T-helper 9 cell (primary cell): Measurements from ENCODE around the gene DSCAM.
"Not testable (repeated sequence)": the region's sequence is repeated elsewhere in the genome, so short reads cannot be mapped to it uniquely, and the experiment has no call there.

ENCODE experiments used
- DNase-seq: peaks from one replicate; pipeline ENCODE4 v3.0.0-alpha.2; 2020

DSCAM gene

GRCh38 chr21:40029888-40030287, 817.1 kb downstream of the DSCAM start:
- no peak for DNase-seq

- DNase-seq: not testable (repeated sequence)
These were observed 818.6 kb downstream of the DSCAM start for GRCh38 chr21:40028393-40028792.

GRCh38 chr21:40021558-40022351, 825.2 kb downstream of the DSCAM start:
- no peak for DNase-seq

- DNase-seq: no peak
These were observed 826.3 kb downstream of the DSCAM start for GRCh38 chr21:40020651-40021050.

- no peak for DNase-seq
These were observed 828.0 kb downstream of the DSCAM start for GRCh38 chr21:40018871-40019475.

- DNase-seq: no peak
These were observed 830.3 kb downstream of the DSCAM start for GRCh38 chr21:40016667-40017066.

- DNase-seq: no peak
These were observed 830.7 kb downstream of the DSCAM start for GRCh38 chr21:40016234-40016633.

GRCh38 chr21:40015818-40016217, 831.1 kb downstream of the DSCAM start:
- DNase-seq: no peak

GRCh38 chr21:40014394-40014793, 832.6 kb downstream of the DSCAM start:
- DNase-seq: no peak

- no peak for DNase-seq
These were observed 833.8 kb downstream of the DSCAM start for GRCh38 chr21:40013001-40013735.

GRCh38 chr21:40011371-40011770, 835.6 kb downstream of the DSCAM start:
- DNase-seq: no peak

- DNase-seq: no peak
These were observed 844.0 kb downstream of the DSCAM start for GRCh38 chr21:40002978-40003377.

- DNase-seq: no peak
These were observed 862.5 kb downstream of the DSCAM start for GRCh38 chr21:39984286-39984991.

GRCh38 chr21:39980241-39980820, 866.6 kb downstream of the DSCAM start:
- DNase-seq: no peak

GRCh38 chr21:39979321-39979720, 867.6 kb downstream of the DSCAM start:
- DNase-seq: no peak

- no peak for DNase-seq
These were observed 870.2 kb downstream of the DSCAM start for GRCh38 chr21:39976800-39977199.

- DNase-seq: no peak
These were observed 873.8 kb downstream of the DSCAM start for GRCh38 chr21:39972976-39973770.

- no peak for DNase-seq
These were observed 874.5 kb downstream of the DSCAM start for GRCh38 chr21:39972471-39972870.

GRCh38 chr21:39971956-39972355, 875.0 kb downstream of the DSCAM start:
- no peak for DNase-seq

- no peak for DNase-seq
These were observed 877.1 kb downstream of the DSCAM start for GRCh38 chr21:39969691-39970364.

- DNase-seq: no peak
These were observed 878.9 kb downstream of the DSCAM start for GRCh38 chr21:39968010-39968409.
